Measurements from ENCODE around the gene SFR1.

GRCh38 chr10:104120903-104121484 is 977 bp upstream of the SFR1 start:
- TF ChIP-seq CTCF (conservative IDR thresholded peaks at IDR 0.05) = no peak
- TF ChIP-seq ZFX (IDR thresholded peaks at IDR 0.05) = no peak
